Nephron (organoid): Measurements from ENCODE around the gene GPR108.
A peak's percentile ranks its signal among the peaks of the same experiment; 100 is the strongest.

Experiments used
- H3K27ac Mint-ChIP-seq, 3 experiments: 2 replicates each; pipeline ENCODE4 v1.8.0; 2020; ENCODE audit warnings: mixed read lengths in 3 of 3, mild to moderate bottlenecking in 2 of 3, moderate library complexity in 1 of 3
- H3K27me3 Mint-ChIP-seq: 2 replicates; pipeline ENCODE4 v1.8.0; 2021; ENCODE audit warnings: low read depth, mild to moderate bottlenecking, moderate library complexity, mixed read lengths
- H3K36me3 Mint-ChIP-seq: 2 replicates; pipeline ENCODE4 v1.8.0; 2020; ENCODE audit warnings: low read depth, mixed read lengths
- H3K4me1 Mint-ChIP-seq: 2 replicates; pipeline ENCODE4 v1.8.0; 2020; ENCODE audit warnings: mixed read lengths
- H3K4me3 Mint-ChIP-seq, 3 experiments: 2 replicates each; pipeline ENCODE4 v1.8.0; 2020; ENCODE audit warnings: mild to moderate bottlenecking in 3 of 3, mixed read lengths in 3 of 3, moderate library complexity in 2 of 3
- H3K9me3 Mint-ChIP-seq: 2 replicates; pipeline ENCODE4 v1.8.0; 2020; ENCODE audit warnings: mixed read lengths
- TF ChIP-seq, protein P1 (sequence below), 3 experiments: fragments of 200-600 bp; sonication (generic); IDR thresholded peaks; one replicate each; pipeline ENCODE4 v1.5.0; 2021; ENCODE audit warnings: antibody characterized with exemption in 3 of 3; ENCODE audit not compliant: unreplicated experiment in 3 of 3

GPR108 gene

DNA sequence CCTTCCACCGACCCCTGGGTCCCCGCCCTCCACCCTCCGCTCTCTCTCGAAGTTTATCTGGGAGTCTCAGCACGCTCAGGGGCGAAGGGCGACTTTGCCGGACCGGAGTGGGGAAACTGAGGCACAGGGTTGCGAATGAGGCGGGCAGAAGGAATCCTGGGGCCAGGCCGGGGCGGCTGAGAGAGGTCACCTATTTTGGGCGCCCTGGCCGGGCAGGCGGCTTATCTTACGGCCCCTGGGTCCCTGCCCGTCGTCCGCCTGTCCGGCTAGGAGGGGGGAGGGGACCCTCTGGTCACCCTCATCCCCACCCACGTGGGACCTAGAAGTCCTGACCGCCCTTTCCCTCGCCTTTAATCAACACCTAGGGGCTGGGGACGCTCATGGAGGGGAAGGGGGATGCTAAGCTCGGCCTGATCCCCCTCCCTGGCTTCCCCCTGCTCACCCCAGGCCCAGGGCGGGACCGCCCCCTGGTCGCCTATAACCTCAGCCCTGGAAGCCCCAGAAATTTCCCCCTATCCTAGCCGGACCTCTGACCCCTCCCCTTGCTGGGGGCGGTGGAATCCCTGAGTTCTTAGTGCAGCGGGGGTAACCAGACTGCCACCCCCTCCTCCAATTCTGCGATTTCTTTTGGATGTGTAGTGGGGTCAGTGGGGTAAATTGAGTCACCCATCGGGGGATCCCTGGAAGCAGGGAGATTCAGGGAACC, 2.7 kb upstream of the GPR108 start:
- H3K36me3 Mint-ChIP-seq, result peaks cover 18% of the 10 kb centered on the region
- H3K27ac Mint-ChIP-seq, result no peak overlapping the region
- no peaks in the 10 kb centered on the region for H3K27me3 Mint-ChIP-seq
- H3K4me1 Mint-ChIP-seq, result peaks cover 67% of the 10 kb centered on the region
- peak overlapping the region; percentile 86 to 90 (median 90) for H3K4me3 Mint-ChIP-seq
- TF ChIP-seq, protein P1, sequence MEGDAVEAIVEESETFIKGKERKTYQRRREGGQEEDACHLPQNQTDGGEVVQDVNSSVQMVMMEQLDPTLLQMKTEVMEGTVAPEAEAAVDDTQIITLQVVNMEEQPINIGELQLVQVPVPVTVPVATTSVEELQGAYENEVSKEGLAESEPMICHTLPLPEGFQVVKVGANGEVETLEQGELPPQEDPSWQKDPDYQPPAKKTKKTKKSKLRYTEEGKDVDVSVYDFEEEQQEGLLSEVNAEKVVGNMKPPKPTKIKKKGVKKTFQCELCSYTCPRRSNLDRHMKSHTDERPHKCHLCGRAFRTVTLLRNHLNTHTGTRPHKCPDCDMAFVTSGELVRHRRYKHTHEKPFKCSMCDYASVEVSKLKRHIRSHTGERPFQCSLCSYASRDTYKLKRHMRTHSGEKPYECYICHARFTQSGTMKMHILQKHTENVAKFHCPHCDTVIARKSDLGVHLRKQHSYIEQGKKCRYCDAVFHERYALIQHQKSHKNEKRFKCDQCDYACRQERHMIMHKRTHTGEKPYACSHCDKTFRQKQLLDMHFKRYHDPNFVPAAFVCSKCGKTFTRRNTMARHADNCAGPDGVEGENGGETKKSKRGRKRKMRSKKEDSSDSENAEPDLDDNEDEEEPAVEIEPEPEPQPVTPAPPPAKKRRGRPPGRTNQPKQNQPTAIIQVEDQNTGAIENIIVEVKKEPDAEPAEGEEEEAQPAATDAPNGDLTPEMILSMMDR (IDR thresholded peaks at IDR 0.05; ENCODE audit: unreplicated experiment in 3 of 3), result no peak
- H3K9me3 Mint-ChIP-seq, result no peaks in the 10 kb centered on the region

DNA sequence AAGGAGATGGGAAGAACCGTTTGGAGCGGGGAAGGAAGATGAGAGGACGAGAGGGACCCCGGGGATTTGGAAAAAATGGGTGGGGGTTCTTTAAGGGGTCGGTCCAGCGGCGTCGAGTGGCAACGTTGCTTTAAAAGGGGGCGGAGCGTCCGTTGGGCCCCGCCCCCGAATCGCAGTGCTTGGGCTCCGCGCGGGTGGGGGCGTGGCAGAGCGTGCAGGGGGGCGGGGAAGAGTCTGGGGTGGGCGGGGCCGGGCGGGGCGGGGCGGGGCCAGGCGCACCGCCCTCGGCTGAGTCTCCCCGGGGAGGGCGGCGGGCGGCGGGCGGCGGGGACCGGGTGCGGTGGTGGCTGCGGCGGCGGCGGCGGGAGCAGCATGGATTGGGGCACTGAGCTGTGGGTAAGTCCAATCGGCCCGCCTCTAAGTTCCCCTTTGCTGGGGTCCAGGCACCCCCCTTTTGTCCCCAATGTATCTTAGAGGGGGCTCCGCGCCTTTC, 2.1 kb upstream of the GPR108 start, which contains the start of gene TRIP10:
Gene TRIP10 (plus strand): TSS at position 291 of the 493 bp plus-strand sequence. CDS start 82 bp downstream, at position 373.
- Mint-ChIP-seq H3K9me3 (no peaks in the 10 kb centered on the region), H3K27ac (peak within 1 kb of the TSS; percentile 90 to 98 (median 96)), H3K27me3 (no peaks in the 10 kb centered on the region), H3K4me3 (peak within 1 kb of the TSS; percentile 93 to 99 (median 98)), H3K36me3 (peaks cover 19% of the 10 kb centered on the region), H3K4me1 (peaks cover 61% of the 10 kb centered on the region)
- TF ChIP-seq, protein P1 (IDR thresholded peaks at IDR 0.05; ENCODE audit: unreplicated experiment in 3 of 3), result no peak

DNA sequence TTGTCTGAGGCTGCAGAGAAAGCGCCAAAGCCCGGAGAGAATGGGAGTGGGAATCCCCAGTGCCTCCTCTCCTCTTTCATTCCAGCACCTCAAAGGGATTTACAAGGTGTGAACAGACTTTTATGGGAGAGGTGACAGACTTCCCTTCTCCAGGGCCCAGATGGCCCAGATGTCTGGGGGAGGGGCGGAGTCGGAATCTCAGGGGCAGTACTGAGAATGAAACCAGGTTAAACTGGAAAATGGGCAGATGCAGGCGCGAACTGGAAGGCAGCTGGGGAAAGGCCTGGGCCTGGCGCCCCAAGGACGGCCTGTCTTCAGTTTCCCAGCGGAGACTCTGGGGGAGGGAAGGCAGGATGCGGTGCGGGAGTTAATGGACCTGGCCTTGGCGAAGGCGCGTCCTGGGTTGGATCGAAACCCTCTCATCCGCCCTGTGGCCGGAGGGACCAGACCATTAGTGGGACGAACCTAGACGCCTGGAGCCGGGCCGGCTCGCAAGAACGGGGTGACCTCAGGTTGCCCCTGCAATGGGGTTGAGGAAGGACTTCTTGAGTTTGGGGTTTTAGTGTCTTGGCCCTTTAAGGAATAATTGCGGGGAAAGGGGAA, 1.5 kb upstream of the GPR108 start:
- no peaks in the 10 kb centered on the region for H3K9me3 Mint-ChIP-seq
- peak overlapping the region; percentile 90 to 98 (median 96) for H3K27ac Mint-ChIP-seq
- H3K36me3 Mint-ChIP-seq, result peaks cover 17% of the 10 kb centered on the region
- peak overlapping the region; percentile 93 to 99 (median 98) for H3K4me3 Mint-ChIP-seq
- H3K4me1 Mint-ChIP-seq, result peaks cover 56% of the 10 kb centered on the region
- no peaks in the 10 kb centered on the region for H3K27me3 Mint-ChIP-seq
- TF ChIP-seq, protein P1 (IDR thresholded peaks at IDR 0.05; ENCODE audit: unreplicated experiment in 3 of 3), result peak in 1 of 3 experiments; percentile 13

DNA sequence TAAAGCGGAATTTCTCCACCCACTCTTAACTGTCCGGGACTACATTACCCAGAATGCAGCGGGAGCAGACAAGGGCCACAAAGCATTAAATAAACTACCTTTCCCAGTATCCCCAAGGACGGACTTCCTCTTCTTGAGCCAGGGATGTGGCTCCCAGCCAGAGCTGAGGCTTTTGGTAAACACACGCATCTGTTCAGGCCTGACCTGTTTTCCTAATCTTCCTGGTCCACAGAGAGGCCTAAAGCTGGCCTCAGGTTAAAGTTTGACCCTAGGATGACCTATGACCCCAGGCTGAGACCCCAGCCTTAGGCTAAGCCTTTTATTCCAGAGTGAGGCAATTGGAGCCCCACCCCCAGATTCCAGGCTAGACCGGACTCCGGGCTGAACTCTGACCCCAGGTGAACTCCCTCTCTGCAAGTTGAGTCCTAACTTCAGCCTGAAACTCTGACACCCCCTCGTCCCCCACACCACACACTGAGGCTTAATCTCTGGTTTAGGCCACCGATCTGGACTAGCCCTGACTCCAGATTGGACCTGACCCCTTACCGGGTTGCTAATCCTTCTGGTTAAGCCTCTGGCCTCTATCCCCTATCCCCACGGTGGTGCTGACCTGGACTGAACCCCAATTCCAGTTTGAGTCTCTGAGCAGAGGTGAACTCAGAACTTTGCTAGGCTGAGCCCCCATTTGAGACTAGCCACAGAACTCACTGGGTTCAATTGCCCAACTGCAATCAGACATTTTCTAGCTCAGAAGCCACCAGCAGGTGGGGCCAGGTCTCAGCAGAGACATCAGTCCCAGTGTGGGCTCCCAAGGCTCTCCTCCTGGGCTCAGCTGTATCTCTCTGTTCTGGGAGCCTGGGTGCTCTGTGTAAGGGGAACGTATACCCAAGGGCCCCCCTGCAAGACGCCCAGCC, 750 bp upstream of the GPR108 start:
- peaks cover 12% of the 10 kb centered on the region for H3K36me3 Mint-ChIP-seq
- H3K27me3 Mint-ChIP-seq, result no peaks in the 10 kb centered on the region
- peak overlapping the region; percentile 93 to 99 (median 98) for H3K4me3 Mint-ChIP-seq
- TF ChIP-seq, protein P1 (IDR thresholded peaks at IDR 0.05; ENCODE audit: unreplicated experiment in 3 of 3), result peak; percentile 57 to 68 (median 62)
- H3K9me3 Mint-ChIP-seq, result no peaks in the 10 kb centered on the region
- peaks cover 48% of the 10 kb centered on the region for H3K4me1 Mint-ChIP-seq
- H3K27ac Mint-ChIP-seq, result peak overlapping the region; percentile 90 to 98 (median 96)

DNA sequence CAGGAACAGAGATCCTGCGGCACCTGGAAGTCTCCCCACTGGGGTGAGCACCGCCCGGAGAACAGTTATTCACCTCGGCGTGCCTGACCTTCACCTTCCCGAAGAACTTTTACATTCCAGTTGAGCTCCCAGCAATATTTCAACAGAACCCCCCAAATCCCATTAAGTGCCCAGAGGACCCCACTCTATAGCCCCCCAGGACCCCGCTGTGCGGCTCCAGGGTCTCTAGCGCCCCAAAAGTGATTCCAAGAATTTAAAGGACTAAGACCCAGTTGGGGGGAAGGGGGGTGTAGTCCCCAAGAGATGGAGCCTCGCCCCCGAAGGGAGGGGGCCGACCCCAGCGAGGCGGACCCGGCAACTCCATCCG, 480 bp downstream of the GPR108 start:
- TF ChIP-seq, protein P1 (IDR thresholded peaks at IDR 0.05; ENCODE audit: unreplicated experiment in 3 of 3), result peak in 1 of 3 experiments; percentile 38
- Mint-ChIP-seq H3K36me3 (peaks cover 12% of the 10 kb centered on the region), H3K27me3 (no peaks in the 10 kb centered on the region)

More for the DNA sequence above, 480 bp downstream of the GPR108 start:
- H3K4me3 Mint-ChIP-seq, result peak overlapping the region; percentile 98 to 99 (median 99)
- peaks cover 37% of the 10 kb centered on the region for H3K4me1 Mint-ChIP-seq
- H3K9me3 Mint-ChIP-seq, result no peaks in the 10 kb centered on the region
- peak overlapping the region; percentile 90 to 99 (median 98) for H3K27ac Mint-ChIP-seq
